Breast epithelium (tissue), 3 donors: ENCODE measurements around the gene CRHR2.

Experiments used
- POLR2A ChIP-seq: fragments of 450-650 bp; IDR thresholded peaks from one replicate; pipeline ENCODE4 v1.6.1; 2016; ENCODE audit warnings: antibody characterized with exemption, mild to moderate bottlenecking, moderate library complexity
- TF ChIP-seq, protein P1 (sequence below), 3 donors: fragments of 450-650 bp; IDR thresholded peaks; one replicate each; pipeline ENCODE4 v1.5.1; 2016 to 2017; ENCODE audit warnings: antibody characterized with exemption in 3 of 3, mild to moderate bottlenecking in 3 of 3, moderate library complexity in 3 of 3

DNA sequence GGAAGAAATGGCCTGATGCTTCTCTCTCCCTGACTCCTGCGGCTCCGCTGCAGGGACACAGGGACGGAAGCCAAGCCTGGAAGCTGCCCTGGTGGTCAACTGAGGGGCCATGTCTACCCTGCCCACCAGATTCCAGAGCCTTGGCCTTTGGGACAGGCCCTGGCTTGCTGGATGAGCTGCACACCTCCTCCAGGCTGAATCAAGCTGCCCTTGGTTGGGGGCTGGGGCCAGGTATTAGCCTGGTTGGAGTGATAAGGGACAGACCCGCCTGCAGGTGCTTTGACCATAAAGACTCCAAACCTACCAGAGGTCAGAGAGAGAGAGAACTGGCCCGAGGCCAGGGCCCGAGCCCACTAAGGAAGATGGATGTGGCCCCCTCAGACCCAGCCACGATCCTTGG lies 30.1 kb downstream of the CRHR2 start:
- TF ChIP-seq, protein P1, sequence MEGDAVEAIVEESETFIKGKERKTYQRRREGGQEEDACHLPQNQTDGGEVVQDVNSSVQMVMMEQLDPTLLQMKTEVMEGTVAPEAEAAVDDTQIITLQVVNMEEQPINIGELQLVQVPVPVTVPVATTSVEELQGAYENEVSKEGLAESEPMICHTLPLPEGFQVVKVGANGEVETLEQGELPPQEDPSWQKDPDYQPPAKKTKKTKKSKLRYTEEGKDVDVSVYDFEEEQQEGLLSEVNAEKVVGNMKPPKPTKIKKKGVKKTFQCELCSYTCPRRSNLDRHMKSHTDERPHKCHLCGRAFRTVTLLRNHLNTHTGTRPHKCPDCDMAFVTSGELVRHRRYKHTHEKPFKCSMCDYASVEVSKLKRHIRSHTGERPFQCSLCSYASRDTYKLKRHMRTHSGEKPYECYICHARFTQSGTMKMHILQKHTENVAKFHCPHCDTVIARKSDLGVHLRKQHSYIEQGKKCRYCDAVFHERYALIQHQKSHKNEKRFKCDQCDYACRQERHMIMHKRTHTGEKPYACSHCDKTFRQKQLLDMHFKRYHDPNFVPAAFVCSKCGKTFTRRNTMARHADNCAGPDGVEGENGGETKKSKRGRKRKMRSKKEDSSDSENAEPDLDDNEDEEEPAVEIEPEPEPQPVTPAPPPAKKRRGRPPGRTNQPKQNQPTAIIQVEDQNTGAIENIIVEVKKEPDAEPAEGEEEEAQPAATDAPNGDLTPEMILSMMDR (IDR thresholded peaks at IDR 0.05) = no peak
- no peak for TF ChIP-seq POLR2A
